ENCODE data around the gene BBX.
"Not testable (repeated sequence)": the region's sequence is repeated elsewhere in the genome, so short reads cannot be mapped to it uniquely, and the experiment has no call there.

Gene BBX

DNA sequence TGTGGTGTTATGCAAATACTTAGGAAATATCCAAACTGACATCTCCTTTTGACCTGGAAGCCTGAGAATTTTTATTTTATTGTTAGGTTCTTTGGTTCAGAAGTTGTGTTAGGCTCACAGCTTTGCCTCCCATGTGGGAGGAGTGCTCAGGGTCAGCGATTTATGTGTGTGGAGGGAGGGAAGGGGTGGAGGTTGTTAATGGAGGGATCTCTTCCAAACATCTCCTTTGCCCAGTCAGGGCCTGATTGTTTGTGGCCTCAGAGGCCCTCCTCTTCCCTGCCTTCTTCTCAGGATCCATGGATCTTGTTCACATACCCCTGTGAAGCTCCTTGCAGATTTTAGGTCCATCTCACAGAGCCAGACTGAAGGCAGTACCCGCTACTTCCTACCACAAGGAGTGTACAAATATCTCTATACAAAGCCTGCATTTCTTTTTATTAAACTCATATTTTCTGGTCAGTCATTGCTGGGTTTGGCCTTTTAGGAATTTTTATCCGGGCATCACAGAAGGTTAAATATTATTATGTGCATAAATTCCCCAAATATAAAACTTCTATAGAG is 40.3 kb downstream of the BBX start:
- Mint-ChIP-seq H3K4me1 (ENCODE audit: low read depth) (peaks cover 50% of the 10 kb centered on the region), H3K36me3 (ENCODE audit: low read depth) (no peaks in the 10 kb centered on the region), H3K27ac (no peak overlapping the region), H3K27me3 (no peaks in the 10 kb centered on the region), H3K4me3 (no peak overlapping the region), H3K9me3 (no peaks in the 10 kb centered on the region)

DNA sequence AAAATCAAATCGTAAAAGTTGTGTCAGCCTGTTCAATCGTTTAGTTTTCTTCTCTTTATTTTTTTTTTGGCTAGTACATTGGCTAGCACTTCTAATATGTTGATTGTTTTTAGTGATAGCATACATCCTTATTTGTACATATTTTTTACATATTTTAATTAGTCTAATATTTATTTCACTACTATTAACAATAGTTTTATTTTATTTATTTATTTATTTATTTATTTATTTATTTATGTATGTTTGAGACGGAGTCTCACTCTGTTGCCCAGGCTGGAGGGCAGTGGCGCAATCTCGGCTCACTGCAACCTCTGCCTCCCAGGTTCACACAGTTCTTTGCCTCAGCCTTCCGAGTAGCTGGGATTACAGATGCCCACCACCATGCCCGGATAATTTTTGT is 42.5 kb downstream of the BBX start:
- peaks cover 33% of the 10 kb centered on the region for H3K4me1 Mint-ChIP-seq (ENCODE audit: low read depth)

DNA sequence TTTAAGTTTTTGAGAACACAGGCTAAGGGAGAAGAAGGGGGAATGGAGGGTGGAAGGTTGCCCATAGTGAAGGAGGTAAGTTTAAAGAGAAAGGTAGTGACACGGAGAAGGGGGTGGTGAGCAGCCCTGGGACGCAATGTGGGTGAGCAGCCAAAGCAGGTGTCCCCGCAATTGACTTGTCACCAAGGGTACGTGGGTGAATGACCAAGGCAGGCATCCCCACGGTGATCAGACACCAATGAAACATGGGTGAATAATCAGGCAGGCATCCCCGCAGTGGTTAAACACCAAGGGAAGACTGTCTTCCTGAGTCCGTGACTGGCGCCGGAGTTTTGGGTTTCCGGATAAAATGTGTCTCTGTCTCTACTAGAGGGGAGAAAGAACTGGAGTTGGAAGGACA is 48.3 kb downstream of the BBX start:
- not testable (repeated sequence) for H3K9me3 Mint-ChIP-seq; H3K27me3 Mint-ChIP-seq; H3K36me3 Mint-ChIP-seq (ENCODE audit: low read depth); H3K4me3 Mint-ChIP-seq; H3K27ac Mint-ChIP-seq
- peaks cover 13% of the 10 kb centered on the region for H3K4me1 Mint-ChIP-seq (ENCODE audit: low read depth)

More for the DNA sequence above, 42.5 kb downstream of the BBX start:
- H3K4me3 Mint-ChIP-seq; H3K36me3 Mint-ChIP-seq (ENCODE audit: low read depth); H3K9me3 Mint-ChIP-seq; H3K27me3 Mint-ChIP-seq; H3K27ac Mint-ChIP-seq: not testable (repeated sequence)

DNA sequence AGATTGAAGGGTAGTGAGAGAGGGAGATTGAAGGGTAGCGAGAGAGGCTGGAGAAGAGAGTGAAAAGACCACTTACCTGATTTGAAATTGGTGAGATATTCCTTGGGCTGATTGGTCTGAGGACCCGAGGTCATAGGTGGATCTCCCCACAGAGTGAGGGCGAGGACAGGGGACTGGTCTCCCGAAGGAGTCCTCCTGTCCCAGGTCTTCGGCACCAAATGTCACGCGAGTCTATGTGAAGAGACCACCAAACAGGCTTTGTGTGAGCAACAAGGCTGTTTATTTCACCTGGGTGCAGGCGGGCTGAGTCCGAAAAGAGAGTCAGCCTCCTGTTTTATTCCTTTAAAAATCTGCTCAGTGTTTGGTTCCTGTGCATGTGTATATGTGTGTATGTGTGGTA is 48.7 kb downstream of the BBX start:
- not testable (repeated sequence) for H3K36me3 Mint-ChIP-seq (ENCODE audit: low read depth); H3K27ac Mint-ChIP-seq; H3K4me3 Mint-ChIP-seq; H3K4me1 Mint-ChIP-seq (ENCODE audit: low read depth); H3K27me3 Mint-ChIP-seq; H3K9me3 Mint-ChIP-seq

DNA sequence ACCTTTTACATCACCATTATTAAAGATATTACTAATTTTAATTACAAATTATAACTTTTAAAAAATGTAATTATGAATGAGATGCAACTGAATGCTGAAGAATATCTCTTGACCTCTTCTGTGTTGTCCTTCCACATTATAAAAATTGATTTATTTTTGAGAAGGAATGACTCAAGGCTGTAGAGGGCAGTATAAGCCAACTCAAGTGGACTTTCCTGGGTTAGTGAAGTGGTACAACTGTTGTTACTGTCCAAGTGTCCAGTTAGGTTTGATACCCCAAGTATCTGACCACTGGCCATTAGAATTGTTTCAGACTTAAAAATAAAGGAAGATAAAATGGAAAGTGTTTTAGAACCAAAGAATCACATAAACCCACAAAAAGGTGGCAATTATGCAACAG is 51.9 kb downstream of the BBX start:
- Mint-ChIP-seq H3K27me3 (no peaks in the 10 kb centered on the region), H3K9me3 (no peaks in the 10 kb centered on the region), H3K4me3 (no peak overlapping the region), H3K27ac (no peak overlapping the region), H3K36me3 (ENCODE audit: low read depth) (peaks cover 15% of the 10 kb centered on the region), H3K4me1 (ENCODE audit: low read depth) (peaks cover 25% of the 10 kb centered on the region)

DNA sequence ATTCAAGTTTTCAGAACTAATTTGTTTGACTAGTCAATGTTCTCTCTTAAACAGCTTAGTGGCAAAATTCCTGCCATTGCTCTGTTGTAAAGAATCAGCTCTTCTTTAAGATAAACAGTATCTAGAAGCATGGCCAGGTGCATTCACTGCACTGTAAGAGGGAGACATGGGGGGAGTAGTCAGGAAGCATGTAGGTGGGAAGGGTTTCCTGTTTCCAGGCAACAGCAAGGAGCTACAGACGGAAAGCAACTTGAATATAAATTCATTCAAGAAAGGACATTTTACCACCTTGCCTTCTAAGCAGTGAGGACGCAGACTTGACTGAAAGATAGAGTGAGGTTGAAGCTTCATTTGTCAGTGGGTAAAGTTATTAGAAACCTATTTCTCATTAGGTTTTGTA is 55.3 kb downstream of the BBX start:
- Mint-ChIP-seq H3K27ac (no peak overlapping the region), H3K4me1 (ENCODE audit: low read depth) (peaks cover 25% of the 10 kb centered on the region), H3K27me3 (no peaks in the 10 kb centered on the region), H3K4me3 (no peak overlapping the region), H3K36me3 (ENCODE audit: low read depth) (peaks cover 15% of the 10 kb centered on the region), H3K9me3 (no peaks in the 10 kb centered on the region)

DNA sequence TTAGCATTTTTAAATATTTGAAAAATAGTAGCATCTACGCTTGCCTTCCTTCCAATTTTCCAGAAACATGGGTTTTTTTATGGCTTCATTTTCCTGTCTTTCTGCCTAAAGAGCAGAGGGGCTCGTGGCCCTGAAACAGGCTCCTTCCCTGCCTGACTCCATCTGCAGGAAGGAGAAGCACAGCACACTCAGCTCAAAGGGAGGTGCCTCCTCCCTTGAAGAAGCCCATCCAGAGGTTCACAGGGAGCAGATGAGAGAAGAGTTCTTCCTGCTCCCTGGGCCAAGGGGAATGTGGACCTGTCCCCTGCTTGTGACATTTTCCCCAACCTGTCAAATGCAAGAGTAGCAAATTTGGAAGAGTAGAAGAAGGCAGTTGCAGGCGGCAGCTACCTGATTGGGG is 55.8 kb downstream of the BBX start:
- Mint-ChIP-seq H3K9me3 (no peaks in the 10 kb centered on the region), H3K36me3 (ENCODE audit: low read depth) (peaks cover 15% of the 10 kb centered on the region), H3K27me3 (no peaks in the 10 kb centered on the region), H3K27ac (no peak overlapping the region), H3K4me3 (no peak overlapping the region), H3K4me1 (ENCODE audit: low read depth) (peaks cover 25% of the 10 kb centered on the region)

DNA sequence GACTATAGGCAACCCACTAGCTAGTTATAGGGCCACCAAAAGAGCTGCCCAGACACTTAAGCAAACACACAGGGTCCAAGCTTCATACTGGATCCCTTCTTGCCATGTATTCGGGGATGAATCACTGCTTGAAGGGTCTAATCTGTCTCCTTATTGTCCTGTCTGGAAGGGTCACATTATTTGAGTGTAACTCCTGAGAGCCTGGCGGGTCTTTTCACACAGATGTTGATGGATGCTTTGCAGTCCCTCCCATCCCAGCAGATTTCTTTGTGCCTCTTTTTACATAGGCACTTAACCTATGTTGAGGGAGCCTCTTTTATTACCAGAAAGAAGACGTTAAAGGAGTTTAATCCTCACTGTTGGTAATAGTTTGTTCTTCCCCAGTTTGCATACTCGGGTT is 56.6 kb downstream of the BBX start:
- no peaks in the 10 kb centered on the region for H3K27me3 Mint-ChIP-seq
- no peak overlapping the region for H3K4me3 Mint-ChIP-seq
- H3K4me1 Mint-ChIP-seq (ENCODE audit: low read depth): peaks cover 25% of the 10 kb centered on the region
- peaks cover 15% of the 10 kb centered on the region for H3K36me3 Mint-ChIP-seq (ENCODE audit: low read depth)
- H3K27ac Mint-ChIP-seq: peak overlapping the region; percentile 33
- H3K9me3 Mint-ChIP-seq: no peaks in the 10 kb centered on the region

DNA sequence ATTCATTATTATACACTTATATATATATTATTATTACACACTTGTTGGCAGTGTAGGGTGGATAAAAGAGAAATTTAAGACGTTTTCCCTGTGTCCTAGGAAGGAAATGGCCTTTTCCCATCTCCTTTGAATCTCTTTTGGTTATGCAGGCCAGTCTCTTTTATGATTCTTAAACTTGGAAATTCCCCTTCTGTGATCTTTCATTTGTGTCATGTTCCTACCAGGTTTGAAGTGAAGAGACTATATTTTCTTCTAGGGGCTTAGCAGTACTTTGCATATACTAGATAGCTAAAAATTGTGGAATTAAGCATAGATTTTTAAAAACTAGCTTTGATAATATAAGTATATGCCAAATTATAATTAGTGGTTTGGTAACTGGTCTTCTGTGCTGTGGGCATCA is 58.5 kb downstream of the BBX start:
- Mint-ChIP-seq H3K27ac (no peak overlapping the region), H3K9me3 (no peaks in the 10 kb centered on the region), H3K36me3 (ENCODE audit: low read depth) (peaks cover 20% of the 10 kb centered on the region), H3K27me3 (no peaks in the 10 kb centered on the region), H3K4me3 (no peak overlapping the region), H3K4me1 (ENCODE audit: low read depth) (peaks cover 25% of the 10 kb centered on the region)

DNA sequence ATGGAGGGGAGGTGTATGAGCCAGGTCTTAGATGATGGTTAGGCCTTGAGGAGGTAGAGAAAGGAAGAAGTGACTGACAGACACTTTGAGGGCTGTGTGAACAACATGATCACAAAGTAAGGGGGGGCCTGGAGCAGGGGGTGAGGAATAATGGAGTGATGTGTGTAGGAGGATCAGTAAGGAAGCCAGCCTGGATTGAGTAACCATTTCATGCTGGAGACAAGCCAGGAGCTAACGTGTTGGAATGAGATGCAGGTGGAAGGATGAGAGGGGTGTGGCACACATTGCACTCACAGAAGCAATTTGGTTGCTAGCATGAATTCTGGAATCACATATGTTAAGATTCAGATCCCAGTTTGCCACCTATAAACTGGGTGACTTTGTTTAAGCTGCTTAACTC is 65.5 kb downstream of the BBX start:
- H3K27ac Mint-ChIP-seq: peak overlapping the region; percentile 55
- peaks cover 28% of the 10 kb centered on the region for H3K4me1 Mint-ChIP-seq (ENCODE audit: low read depth)
- no peaks in the 10 kb centered on the region for H3K9me3 Mint-ChIP-seq
- H3K27me3 Mint-ChIP-seq: no peaks in the 10 kb centered on the region
- no peak overlapping the region for H3K4me3 Mint-ChIP-seq
- peaks cover 9% of the 10 kb centered on the region for H3K36me3 Mint-ChIP-seq (ENCODE audit: low read depth)

DNA sequence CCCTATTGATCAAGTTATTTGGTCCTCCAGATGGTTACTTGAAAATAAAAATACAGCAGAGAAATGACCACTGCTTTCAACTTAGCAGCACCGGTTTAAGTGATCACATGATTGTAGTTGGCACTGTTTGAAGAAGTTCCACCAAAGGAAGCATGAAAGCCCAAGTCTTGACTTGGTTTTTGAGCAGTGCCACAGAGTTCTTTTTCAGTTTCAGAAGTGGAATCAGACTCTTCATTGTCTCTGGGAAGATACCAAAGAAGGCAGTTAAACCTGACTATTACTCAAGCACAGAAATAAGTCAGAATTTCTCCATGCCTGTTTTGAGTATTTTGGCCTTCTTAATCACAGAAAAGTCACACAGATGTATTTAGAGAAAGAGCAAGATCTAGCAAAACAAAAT is 66.7 kb downstream of the BBX start:
- Mint-ChIP-seq H3K27ac (peak overlapping the region; percentile 53), H3K4me1 (ENCODE audit: low read depth) (peaks cover 28% of the 10 kb centered on the region), H3K9me3 (no peaks in the 10 kb centered on the region), H3K27me3 (no peaks in the 10 kb centered on the region), H3K36me3 (ENCODE audit: low read depth) (peaks cover 9% of the 10 kb centered on the region), H3K4me3 (no peak overlapping the region)

DNA sequence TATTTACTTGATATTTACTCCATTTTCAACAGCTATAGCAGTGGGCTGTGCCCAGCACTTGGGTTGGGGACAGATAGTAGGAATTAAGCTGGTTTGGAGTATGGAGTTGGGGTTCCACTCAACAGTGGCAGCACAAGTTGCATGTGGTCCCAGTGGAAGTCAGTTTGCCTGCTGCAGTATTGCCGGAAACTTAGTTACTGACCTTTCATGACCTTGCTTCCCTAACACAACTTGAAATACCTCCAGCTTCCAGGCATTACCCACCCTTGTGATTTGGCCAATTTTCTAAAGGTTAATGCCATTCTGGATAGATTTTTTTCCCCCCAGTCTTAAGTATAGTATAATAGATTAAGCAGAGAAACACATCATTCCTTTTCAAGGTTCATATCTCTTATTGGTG is 68.0 kb downstream of the BBX start:
- H3K36me3 Mint-ChIP-seq (ENCODE audit: low read depth): peaks cover 4% of the 10 kb centered on the region
- H3K4me1 Mint-ChIP-seq (ENCODE audit: low read depth): peaks cover 36% of the 10 kb centered on the region
- no peak overlapping the region for H3K4me3 Mint-ChIP-seq
- H3K27ac Mint-ChIP-seq: no peak overlapping the region
- no peaks in the 10 kb centered on the region for H3K9me3 Mint-ChIP-seq
- H3K27me3 Mint-ChIP-seq: no peaks in the 10 kb centered on the region

DNA sequence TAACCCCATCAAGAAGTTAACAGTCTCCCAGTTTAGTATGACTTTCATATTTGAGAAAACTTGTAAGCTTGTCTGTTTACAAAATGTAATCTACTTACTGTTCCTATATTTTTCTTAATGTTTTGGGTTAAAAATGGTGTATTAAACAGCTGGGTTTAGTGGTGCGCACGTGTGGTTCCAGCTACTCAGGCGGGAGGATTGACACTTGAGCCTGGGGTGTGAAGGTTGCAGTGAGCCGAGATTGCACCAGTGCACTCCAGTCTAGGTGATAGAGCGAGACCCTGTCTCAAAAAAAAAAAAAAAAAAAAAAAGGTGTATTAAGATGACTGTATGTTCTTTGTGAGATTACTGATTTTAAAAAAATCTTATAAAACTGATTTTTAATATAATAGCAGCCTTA is 69.3 kb downstream of the BBX start:
- Mint-ChIP-seq H3K27me3 (no peaks in the 10 kb centered on the region), H3K4me1 (ENCODE audit: low read depth) (peaks cover 45% of the 10 kb centered on the region), H3K27ac (no peak overlapping the region), H3K9me3 (no peaks in the 10 kb centered on the region), H3K36me3 (ENCODE audit: low read depth) (peaks cover 4% of the 10 kb centered on the region), H3K4me3 (no peak overlapping the region)

DNA sequence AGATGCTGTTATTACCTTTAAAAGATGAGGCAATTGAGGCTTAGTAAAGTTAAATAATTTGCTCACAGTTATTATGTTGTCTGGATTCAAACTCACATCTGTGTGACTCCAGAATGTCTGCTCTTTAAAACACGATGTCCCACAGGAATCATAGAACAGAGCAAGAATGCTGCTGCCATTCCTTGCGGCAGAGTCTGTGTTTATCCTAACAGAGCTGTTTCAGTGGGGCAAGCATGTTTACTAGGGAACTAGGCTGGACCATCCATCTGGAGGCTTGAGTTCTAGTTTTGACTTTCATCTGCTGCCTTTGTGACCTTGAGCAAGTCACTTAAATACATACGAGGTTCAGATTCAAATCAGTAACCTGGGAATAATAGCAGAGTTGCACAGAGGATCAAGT is 72.1 kb downstream of the BBX start:
- Mint-ChIP-seq H3K36me3 (ENCODE audit: low read depth) (peaks cover 4% of the 10 kb centered on the region), H3K27me3 (no peaks in the 10 kb centered on the region), H3K27ac (no peak overlapping the region), H3K4me1 (ENCODE audit: low read depth) (peaks cover 52% of the 10 kb centered on the region), H3K4me3 (no peak overlapping the region), H3K9me3 (no peaks in the 10 kb centered on the region)

DNA sequence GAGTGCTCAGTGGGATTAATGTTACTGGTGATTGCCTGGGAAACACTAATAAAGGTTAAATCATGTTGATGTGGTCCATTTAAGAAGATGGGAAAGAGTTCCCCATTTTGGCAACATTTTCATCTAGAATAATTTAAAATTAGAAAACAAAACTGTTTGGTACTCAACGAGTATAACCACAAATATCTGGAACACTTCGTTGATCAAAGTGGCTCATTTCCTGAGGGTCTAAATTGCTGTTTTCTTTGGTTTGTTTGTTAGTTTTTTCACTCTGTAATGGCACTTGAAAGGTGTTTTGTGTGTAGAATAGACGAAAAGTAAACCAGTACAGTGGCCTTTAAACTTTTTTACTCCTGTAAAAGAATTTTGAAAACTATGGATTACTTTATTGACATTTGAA is 73.9 kb downstream of the BBX start:
- H3K4me1 Mint-ChIP-seq (ENCODE audit: low read depth): peaks cover 58% of the 10 kb centered on the region
- no peak overlapping the region for H3K27ac Mint-ChIP-seq

DNA sequence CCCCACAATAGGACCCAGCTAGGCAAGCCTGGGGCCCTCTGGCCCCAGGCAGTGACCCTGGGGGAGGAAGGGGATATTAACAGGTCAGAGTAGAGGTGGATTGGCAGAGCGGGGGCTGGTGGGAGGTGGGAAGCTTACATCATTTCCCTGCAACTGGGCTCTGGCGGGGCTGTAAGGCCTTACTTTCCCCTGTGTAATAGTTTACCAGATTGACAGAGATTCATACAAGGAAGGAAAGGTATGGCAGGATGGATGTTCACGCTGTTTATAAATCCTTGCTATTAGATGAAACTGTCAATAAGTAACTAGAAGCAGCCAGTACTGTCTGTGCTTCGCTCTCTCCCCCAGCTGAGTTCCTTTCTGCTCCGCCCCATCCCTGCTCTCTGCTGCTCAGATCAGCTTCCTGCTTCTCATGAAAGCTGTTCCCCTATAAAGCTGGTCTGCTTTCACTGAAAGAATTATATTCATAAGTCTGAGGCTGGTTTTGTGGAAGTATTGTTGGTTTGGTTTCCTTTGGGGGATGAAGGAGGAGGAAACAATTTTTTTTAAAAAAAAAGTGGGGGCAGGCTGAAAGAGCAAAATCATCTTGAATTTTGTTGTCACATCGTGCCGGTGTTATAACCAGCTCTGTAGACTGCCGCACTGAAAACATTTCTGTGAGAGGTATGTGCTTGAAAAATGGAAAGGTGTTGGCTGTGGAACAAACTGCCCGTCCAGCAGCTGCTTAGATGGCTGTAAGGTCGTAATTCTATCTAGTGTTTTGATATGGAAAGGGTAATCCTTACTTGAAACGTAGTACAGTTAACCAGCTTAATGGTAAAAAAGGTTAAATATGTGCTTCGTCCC is 76.4 kb downstream of the BBX start:
- Mint-ChIP-seq H3K4me3 (peak overlapping the region; percentile 92), H3K36me3 (ENCODE audit: low read depth) (peaks cover 7% of the 10 kb centered on the region), H3K27me3 (no peaks in the 10 kb centered on the region), H3K27ac (peak overlapping the region; percentile 96), H3K4me1 (ENCODE audit: low read depth) (peaks cover 58% of the 10 kb centered on the region), H3K9me3 (no peaks in the 10 kb centered on the region)

More for the DNA sequence above, 73.9 kb downstream of the BBX start:
- H3K4me3 Mint-ChIP-seq: no peak overlapping the region
- H3K9me3 Mint-ChIP-seq: no peaks in the 10 kb centered on the region
- H3K27me3 Mint-ChIP-seq: no peaks in the 10 kb centered on the region
- H3K36me3 Mint-ChIP-seq (ENCODE audit: low read depth): peaks cover 7% of the 10 kb centered on the region

All from stimulated activated naive CD8-positive, alpha-beta T cell treated with anti-CD3 and anti-CD28 coated beads, Interleukin-15, Interleukin-2, amounts not matched to agents 100 ng/mL and 50 ng/mL, for 24 hours (primary cell).